Amygdala (tissue), 56 donors: ENCODE results near the gene BCL6B.
A peak's percentile ranks its signal among the peaks of the same experiment; 100 is the strongest.
"Not testable (repeated sequence)": the region's sequence is repeated elsewhere in the genome, so short reads cannot be mapped to it uniquely, and the experiment has no call there.

Experiments used
- DNase-seq, 56 donors: peaks; one replicate each; lab custom pipeline; 2025; lab: John Stamatoyannopoulos, UW

Gene BCL6B

DNA sequence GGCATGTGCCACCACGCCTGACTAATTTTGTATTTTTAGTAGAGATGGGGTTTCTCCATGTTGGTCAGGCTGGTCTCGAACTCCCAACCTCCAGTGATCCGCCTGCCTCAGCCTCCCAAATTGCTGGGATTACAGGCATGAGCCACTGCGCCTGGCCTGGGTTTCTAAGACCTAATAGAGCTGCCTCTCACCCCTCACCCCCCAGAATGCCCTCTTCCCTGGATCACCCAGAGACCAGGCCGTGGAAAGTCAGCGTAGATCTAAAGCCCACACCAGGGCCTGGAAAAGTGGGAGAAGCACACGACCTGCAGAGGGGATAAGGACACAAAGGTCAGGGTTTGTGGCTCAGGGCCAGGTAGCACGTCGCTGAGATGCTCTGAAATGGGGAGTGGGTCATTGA is 27.7 kb downstream of the BCL6B start:
- not testable (repeated sequence) for DNase-seq

DNA sequence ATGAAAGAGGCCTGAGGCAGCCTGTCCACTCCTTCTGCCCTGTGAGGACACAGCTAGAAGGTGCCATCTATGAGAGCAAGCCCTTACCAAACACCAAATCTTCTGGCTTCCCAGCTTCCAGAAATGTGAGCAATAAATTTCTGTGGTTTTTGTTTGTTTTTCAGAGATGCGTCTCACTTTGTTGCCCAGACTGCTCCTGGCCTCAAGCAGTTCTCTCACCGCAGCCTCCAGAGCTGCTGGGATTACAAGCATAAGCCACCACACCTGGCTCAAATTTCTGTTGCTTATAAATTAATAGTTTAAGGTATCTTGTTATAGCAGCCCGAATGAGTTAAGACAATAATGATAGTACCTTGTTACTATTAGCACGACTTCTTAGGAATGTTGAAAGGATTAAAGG is 33.5 kb downstream of the BCL6B start:
- DNase-seq: no peak

DNA sequence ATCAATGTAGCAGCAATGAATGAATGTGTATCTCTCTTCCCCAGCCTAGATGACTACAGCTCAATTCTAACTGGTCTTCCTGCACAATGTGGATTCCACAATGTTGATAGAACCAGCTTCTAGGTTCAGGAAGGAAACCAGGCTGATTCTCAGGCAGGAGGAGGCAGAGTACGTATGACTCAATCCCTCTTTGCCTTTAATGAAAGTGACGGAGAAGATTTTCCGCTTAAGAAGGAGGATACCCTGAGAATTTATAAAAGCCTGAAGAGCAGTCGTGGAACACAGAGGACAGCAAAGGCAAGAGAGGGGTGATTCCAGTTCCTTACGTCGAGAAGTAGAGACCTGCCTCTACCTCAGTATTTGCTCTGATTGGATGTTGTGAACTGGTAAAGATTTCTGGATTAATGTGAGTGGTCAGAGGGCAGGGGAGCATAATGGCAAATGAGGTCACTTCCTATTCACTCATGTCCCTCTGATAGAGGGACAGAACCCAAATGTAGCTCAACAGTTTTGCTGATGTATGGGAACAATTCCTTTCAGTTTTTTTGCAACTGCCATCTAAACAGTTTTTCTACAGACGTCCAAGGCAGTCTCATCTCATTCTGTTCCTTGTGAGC is 36.1 kb downstream of the BCL6B start:
- DNase-seq: no peak

DNA sequence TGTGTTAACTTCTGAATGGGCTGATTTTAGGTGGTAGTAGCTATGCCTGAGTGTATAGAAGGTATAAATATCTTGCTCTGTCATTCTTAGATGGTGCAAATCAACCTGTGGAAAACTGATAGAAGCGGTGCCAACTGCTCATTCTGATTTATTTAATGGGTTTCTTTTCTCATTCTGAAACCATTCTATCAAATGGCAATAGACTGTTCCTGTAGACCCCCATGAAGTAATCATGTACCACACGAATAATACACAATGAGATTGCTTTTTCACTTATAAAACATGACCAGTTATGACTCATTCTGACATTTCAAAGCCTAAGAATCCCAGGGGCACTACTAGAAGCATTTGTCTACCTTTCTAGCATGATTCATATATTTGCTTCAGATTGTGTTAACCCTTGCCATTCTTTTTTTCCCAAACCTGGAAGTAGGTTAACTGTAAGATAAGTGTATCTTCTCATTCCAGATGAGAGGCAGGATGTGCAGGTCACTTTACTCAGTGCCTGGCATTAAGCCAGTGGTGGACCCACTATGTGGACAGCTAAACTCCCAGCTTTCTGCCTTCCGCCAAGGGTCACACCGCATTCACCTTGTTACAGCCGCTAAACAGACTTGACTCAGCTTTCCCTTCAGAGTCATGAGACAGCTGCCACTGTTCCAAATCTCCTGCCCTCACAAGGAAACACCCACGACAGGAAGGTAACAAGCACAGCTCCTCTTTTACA is 37.5 kb downstream of the BCL6B start:
- DNase-seq: no peak

DNA sequence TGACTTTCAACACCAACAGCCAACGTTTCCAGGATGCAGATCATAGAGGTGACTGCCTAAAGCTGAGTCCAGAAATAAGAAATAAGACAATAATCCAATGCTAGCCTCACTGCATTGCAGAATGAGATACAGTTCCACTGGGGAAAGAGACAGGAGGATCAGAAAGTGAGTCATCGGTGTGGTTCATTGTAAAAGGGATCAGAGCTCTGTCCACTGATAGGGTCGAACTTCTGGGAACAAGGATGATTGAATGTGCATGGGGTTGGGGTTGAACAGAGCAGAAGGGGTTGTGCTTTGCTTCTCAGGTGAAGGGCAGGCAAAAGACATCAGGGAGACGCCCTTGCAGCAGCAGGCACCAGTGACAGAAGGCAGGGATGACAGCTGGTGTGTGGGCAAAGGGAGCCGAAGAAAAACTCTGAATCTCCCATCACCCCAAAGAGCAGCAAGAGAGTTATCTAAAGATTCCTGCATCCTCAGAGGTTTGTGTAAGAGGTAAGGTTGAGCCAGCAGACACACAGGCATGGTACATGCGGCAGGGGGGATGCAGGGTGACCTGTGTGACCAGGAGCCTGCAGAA is 40.8 kb downstream of the BCL6B start:
- peak in 8 of 56 donors; percentile 12 to 59 (median 36) for DNase-seq

DNA sequence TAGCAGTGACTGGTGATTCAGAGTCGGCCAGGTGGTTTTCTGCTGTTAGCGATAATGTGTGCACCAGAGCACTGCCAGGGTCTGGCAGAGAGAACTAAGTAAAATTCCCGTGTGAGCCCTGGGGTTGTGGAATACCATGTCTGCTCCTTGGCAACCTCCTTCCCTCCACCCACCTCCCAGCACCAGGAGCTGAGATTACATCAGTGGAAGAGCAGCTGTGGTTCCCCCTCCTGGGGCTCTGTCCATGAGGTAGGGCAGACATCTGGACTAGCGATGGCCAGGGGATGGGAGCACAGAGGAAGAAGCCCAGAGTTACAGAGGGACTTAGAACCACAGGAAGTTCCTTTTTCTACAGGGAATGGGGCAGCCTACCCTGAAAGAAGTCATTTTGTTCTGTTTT is 41.4 kb downstream of the BCL6B start:
- no peak for DNase-seq

DNA sequence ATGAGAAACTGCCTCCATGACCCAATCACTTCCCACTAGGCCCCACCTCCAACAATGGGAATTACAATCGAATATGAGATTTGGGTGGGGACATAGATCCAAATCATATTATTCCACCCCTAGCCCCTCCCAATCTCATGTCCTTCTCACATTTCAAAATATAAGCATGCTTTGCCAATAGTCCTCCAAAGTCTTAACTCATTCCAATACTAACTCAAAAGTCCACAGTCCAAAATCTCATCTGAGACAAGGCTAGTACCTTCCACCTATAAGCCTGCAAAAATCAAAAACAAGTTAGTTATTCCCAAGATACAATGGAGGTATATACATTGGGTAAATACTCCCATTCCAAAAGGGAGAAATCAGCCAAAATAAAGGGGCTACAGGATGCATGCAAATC is 44.3 kb downstream of the BCL6B start:
- DNase-seq: no peak

DNA sequence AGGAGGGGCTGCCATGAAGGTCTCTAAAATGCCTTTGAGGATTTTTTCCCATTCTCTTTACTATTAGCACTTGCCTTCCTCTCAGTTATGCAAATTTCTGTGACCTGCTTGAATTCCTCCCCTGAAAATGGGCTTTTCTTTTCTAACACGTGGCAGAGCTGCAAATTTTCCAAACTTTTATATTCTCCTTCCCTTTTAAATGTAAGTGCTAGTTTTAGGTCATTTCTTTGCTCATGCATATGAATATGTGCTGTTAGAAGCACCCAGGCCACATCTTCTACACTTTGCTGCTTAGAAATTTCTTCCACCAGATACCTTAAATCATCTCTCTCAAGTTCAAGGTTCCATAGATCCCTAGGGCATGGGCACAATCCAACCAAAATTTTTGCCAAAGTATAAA is 45.4 kb downstream of the BCL6B start:
- no peak for DNase-seq

DNA sequence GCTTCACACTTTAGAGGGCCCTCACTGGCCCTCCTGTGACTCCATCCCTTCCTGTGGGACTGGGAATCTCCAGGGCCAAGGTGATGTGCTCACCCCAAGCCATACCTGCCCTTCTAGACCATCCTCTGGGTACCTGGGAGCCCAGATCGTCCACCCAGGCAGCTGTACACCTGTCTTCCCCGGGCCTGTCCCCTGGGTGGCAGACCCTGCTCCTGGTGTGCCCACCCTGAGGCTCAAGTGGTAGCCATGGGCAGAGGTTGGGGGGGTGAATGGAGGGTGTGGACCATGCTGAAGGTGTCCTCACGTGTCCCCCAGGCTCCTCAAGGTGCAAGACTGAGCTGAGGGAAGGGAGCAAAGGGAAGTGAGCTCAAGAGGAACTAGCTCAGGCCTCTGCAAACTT is 47.9 kb downstream of the BCL6B start:
- DNase-seq: no peak

DNA sequence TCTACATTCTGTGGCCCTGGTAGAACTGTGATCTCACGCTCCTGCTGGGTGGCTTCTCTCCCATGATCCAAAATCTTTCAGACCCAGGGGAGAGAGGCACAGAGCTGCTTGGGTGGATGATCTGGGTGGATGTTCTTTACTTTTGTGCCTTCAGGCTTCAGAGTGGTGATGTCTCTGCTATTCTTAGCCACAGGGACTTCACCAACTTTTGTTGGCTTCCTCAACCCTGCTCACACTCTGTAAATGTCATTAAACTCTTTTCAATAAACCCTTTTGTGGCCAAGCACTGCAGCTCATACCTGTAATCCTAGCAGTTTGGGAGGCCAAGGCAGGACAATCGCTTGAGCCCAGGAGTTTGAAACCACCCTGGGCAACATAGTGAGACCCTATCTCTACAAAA is 49.6 kb downstream of the BCL6B start:
- no peak for DNase-seq

DNA sequence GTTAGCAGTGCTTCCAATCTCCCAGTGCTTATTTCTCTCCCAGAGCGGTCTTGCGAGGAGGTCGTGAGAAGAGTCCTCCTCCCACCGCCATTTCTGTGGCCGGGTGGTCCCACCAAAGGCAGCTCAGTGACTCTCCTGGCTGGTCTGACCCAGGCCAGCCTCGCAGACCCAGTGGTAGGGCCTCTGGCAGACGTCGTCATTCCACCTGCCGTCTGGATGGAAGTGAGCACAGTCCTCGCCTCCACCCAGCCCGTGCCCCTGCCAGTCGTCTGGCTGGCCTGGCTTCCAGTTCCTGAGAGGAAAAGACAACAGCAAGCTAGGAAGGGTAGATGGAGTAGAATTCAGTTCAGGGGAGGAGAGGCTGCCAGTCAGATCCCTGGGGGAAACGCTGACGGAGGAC is 52.1 kb downstream of the BCL6B start:
- no peak for DNase-seq

DNA sequence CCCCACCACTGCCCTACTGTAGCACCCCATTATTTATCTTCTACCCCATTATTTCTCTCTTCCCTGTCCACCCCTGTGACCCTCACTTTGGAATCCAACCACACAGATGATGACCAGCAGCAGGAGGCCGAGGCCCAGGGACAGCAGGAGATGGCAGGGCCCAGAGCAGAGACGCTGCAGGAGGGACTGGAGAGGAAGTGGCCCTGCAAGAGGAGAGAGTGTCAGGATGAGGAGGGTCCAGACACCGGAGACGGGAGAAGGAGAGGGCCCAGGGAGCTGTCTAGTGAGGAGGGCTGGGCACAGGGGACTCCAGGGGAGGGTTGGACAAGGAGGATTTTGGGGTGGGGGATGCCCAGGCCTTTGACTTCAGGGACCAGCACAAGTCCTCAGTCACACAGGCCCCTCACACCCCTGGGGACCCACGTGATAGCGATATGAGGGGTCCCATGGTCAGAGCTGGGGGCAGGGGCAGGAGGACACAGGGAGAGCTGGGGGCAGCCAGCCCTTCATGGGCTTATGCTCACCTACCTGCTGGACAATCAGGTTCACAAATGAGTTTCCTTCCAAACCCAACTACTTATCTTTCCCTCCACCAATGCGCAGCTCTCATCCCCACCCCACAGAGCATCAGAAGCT is 55.2 kb downstream of the BCL6B start:
- no peak for DNase-seq

DNA sequence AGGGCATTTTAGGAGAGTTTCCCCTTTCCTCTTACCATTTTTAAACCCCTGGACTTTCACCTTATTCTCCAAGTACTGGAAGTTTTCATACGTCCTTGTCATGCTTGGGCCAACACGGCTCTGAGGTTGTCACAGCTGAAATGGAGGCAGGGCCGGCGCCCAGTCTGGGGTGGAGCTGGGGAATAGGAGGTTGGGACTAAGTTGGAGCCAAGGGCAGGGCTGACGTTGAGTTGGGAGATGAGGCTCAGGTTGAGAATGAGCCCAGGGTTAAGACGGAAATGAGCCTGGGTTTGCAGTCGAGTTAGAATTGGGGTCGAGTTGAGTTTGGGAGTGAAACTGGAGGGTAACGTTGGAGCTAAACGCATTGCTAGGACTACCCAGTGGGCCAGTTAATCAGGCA is 55.9 kb downstream of the BCL6B start:
- DNase-seq: no peak
